ENCODE results near the gene TTLL6. TPM values are rescaled to one million over a fixed set of nuclear protein-coding genes. Genes with fewer than 3 reads are reported as not detected.

The TTLL6 gene
- total RNA-seq, 1 donor = not detected

GRCh38 chr17:48787828-48788227 is 29.2 kb downstream of the TTLL6 start:
- no peak overlapping the region for H3K4me3 ChIP-seq (ENCODE audit: low read depth, low read length)
- DNase-seq (ENCODE audit: low read depth) = no peak
- TF ChIP-seq CTCF (IDR thresholded peaks at IDR 0.05; ENCODE audit: insufficient read depth, low read length) = no peak

- no peak for DNase-seq (ENCODE audit: low read depth)
- TF ChIP-seq CTCF (IDR thresholded peaks at IDR 0.05; ENCODE audit: insufficient read depth, low read length) = no peak
- H3K4me3 ChIP-seq (ENCODE audit: low read depth, low read length) = no peak overlapping the region
Observed at GRCh38 chr17:48779421-48779820, 37.6 kb downstream of the TTLL6 start.

- no peak for DNase-seq (ENCODE audit: low read depth)
- no peak for TF ChIP-seq CTCF (IDR thresholded peaks at IDR 0.05; ENCODE audit: insufficient read depth, low read length)
- H3K4me3 ChIP-seq (ENCODE audit: low read depth, low read length) = no peak overlapping the region
Observed at GRCh38 chr17:48776602-48777001, 40.4 kb downstream of the TTLL6 start.

GRCh38 chr17:48773245-48773644 is 43.8 kb downstream of the TTLL6 start:
- TF ChIP-seq CTCF (IDR thresholded peaks at IDR 0.05; ENCODE audit: insufficient read depth, low read length) = no peak
- H3K4me3 ChIP-seq (ENCODE audit: low read depth, low read length) = no peak overlapping the region
- no peak for DNase-seq (ENCODE audit: low read depth)

- no peak for DNase-seq (ENCODE audit: low read depth)
- no peak overlapping the region for H3K4me3 ChIP-seq (ENCODE audit: low read depth, low read length)
- no peak for TF ChIP-seq CTCF (IDR thresholded peaks at IDR 0.05; ENCODE audit: insufficient read depth, low read length)
Observed at GRCh38 chr17:48770954-48771353, 46.1 kb downstream of the TTLL6 start.

GRCh38 chr17:48769009-48769675 is 47.9 kb downstream of the TTLL6 start:
- DNase-seq (ENCODE audit: low read depth) = no peak
- no peak for TF ChIP-seq CTCF (IDR thresholded peaks at IDR 0.05; ENCODE audit: insufficient read depth, low read length)
- H3K4me3 ChIP-seq (ENCODE audit: low read depth, low read length) = no peak overlapping the region

- TF ChIP-seq CTCF (IDR thresholded peaks at IDR 0.05; ENCODE audit: insufficient read depth, low read length) = no peak
- no peak overlapping the region for H3K4me3 ChIP-seq (ENCODE audit: low read depth, low read length)
- no peak for DNase-seq (ENCODE audit: low read depth)
Observed at GRCh38 chr17:48767263-48767774, 49.7 kb downstream of the TTLL6 start.

All from fibroblast of the aortic adventitia (primary cell).